ENCODE results near the gene SLC1A1.
"Not testable (repeated sequence)": the region's sequence is repeated elsewhere in the genome, so short reads cannot be mapped to it uniquely, and the experiment has no call there.

The SLC1A1 gene

GRCh38 chr9:4581861-4582565 is 91.7 kb downstream of the SLC1A1 start:
- no peak for DNase-seq

- DNase-seq = no peak
Observed at GRCh38 chr9:4583001-4583400, 92.7 kb downstream of the SLC1A1 start.

- no peak for DNase-seq
Observed at GRCh38 chr9:4584636-4585035, 94.4 kb downstream of the SLC1A1 start.

GRCh38 chr9:4585135-4585534 is 94.9 kb downstream of the SLC1A1 start:
- DNase-seq = no peak

- no peak for DNase-seq
Observed at GRCh38 chr9:4588721-4589120, 98.5 kb downstream of the SLC1A1 start.

- no peak for DNase-seq
Observed at GRCh38 chr9:4590430-4591122, 100.3 kb downstream of the SLC1A1 start.

- DNase-seq = no peak
Observed at GRCh38 chr9:4591123-4591500, 100.8 kb downstream of the SLC1A1 start.

GRCh38 chr9:4592295-4592694 is 102.0 kb downstream of the SLC1A1 start:
- no peak for DNase-seq

GRCh38 chr9:4592886-4593285 is 102.6 kb downstream of the SLC1A1 start:
- no peak for DNase-seq

- DNase-seq = no peak
Observed at GRCh38 chr9:4594545-4594944, 104.3 kb downstream of the SLC1A1 start.

GRCh38 chr9:4594994-4595393 is 104.7 kb downstream of the SLC1A1 start:
- no peak for DNase-seq

GRCh38 chr9:4596165-4596922 is 106.1 kb downstream of the SLC1A1 start:
- DNase-seq = no peak

GRCh38 chr9:4600368-4600767 is 110.1 kb downstream of the SLC1A1 start:
- no peak for DNase-seq

- DNase-seq = no peak
Observed at GRCh38 chr9:4603830-4604229, 113.6 kb downstream of the SLC1A1 start.

- no peak for DNase-seq
Observed at GRCh38 chr9:4604678-4605095, 114.4 kb downstream of the SLC1A1 start.

GRCh38 chr9:4606033-4606432 is 115.8 kb downstream of the SLC1A1 start:
- DNase-seq = not testable (repeated sequence)

- no peak for DNase-seq
Observed at GRCh38 chr9:4614627-4615026, 124.4 kb downstream of the SLC1A1 start.

- no peak for DNase-seq
Observed at GRCh38 chr9:4615251-4615650, 125.0 kb downstream of the SLC1A1 start.

GRCh38 chr9:4615778-4616177 is 125.5 kb downstream of the SLC1A1 start:
- no peak for DNase-seq

- DNase-seq = no peak
Observed at GRCh38 chr9:4617752-4618151, 127.5 kb downstream of the SLC1A1 start.

GRCh38 chr9:4618700-4619099 is 128.4 kb downstream of the SLC1A1 start:
- no peak for DNase-seq

GRCh38 chr9:4620057-4620765 is 129.9 kb downstream of the SLC1A1 start:
- no peak for DNase-seq

GRCh38 chr9:4620881-4621555 is 130.8 kb downstream of the SLC1A1 start:
- DNase-seq = no peak

All from NCI-H524 treated with DMSO at 0.1 percent for 48 hours (cell line).